ENCODE data around the gene AKR1B1. TPM values are rescaled to one million over a fixed set of nuclear protein-coding genes. Genes with fewer than 3 reads are reported as not detected.

AKR1B1 gene
- total RNA-seq, 2 donors from 2014 or later: 30.5 to 75.0 TPM

DNA sequence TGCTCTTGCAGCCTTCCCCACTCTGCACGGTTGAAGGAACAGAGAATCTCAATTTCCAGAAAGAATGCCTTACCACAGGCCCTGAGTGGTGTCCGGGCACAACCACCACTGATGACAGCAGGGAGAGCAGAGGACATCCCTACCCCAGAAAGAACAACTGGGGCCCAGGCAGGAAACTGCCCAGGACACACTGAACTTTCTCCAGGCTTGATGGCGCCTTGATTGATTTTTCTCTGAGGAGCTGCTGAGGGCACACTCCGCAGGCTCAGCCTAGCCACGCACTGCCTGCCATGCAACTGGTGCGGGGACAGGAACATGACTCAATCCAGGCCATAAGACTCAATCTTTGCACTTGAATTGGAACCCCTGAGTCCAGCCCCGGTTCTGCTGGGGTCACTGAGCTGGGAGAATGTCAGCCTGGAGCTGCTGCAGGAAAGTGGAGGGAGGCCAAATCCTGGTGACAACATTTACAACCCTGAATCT, 5.9 kb downstream of the AKR1B1 start:
- no peak overlapping the region for H3K27ac ChIP-seq
- H3K27me3 ChIP-seq (replicated peaks; ENCODE audit: insufficient read depth): no peaks in the 10 kb centered on the region
- intact Hi-C loops (cut with DNase I): no loop called here
- H3K4me1 ChIP-seq (replicated peaks): no peaks in the 10 kb centered on the region
- TF ChIP-seq POLR2A (IDR thresholded peaks at IDR 0.05) (no peak), POLR2AphosphoS5 (IDR thresholded peaks at IDR 0.05) (no peak), CTCF (IDR thresholded peaks at IDR 0.05) (no peak)
- H3K9me3 ChIP-seq: no peaks in the 10 kb centered on the region
- no peak overlapping the region for H3K4me3 ChIP-seq
- 81% methylated on average over 7 of the region's 7 CpGs for WGBS
- DNase-seq (ENCODE audit: low spot score): no peak
- peaks cover 2 to 3% of the 10 kb centered on the region in 2 donors for H3K36me3 ChIP-seq

GRCh38 chr7:134452419-134452838, 6.5 kb downstream of the AKR1B1 start:
- WGBS: 72% methylated on average over 5 of the region's 5 CpGs

GRCh38 chr7:134451656-134452055, 7.2 kb downstream of the AKR1B1 start:
- WGBS: 90% methylated on average over 11 of the region's 11 CpGs
- intact Hi-C loops (cut with DNase I): no loop called here
- Histone ChIP-seq H3K4me3 (no peak overlapping the region), H3K9me3 (no peaks in the 10 kb centered on the region), H3K27ac (no peak overlapping the region), H3K36me3 (peaks cover 6 to 12% of the 10 kb centered on the region in 2 donors), H3K27me3 (replicated peaks; ENCODE audit: insufficient read depth) (no peaks in the 10 kb centered on the region), H3K4me1 (replicated peaks) (no peaks in the 10 kb centered on the region)
- TF ChIP-seq CTCF (IDR thresholded peaks at IDR 0.05): no peak
- no peak for TF ChIP-seq POLR2AphosphoS5 (IDR thresholded peaks at IDR 0.05)
- no peak for TF ChIP-seq POLR2A (IDR thresholded peaks at IDR 0.05)
- no peak for DNase-seq (ENCODE audit: low spot score)

More at GRCh38 chr7:134452419-134452838, 6.5 kb downstream of the AKR1B1 start:
- no peak overlapping the region for H3K27ac ChIP-seq
- H3K4me3 ChIP-seq: no peak overlapping the region
- DNase-seq (ENCODE audit: low spot score): no peak
- H3K36me3 ChIP-seq: peaks cover 6 to 7% of the 10 kb centered on the region in 2 donors
- no peaks in the 10 kb centered on the region for H3K4me1 ChIP-seq (replicated peaks)
- TF ChIP-seq CTCF (IDR thresholded peaks at IDR 0.05): no peak
- intact Hi-C loops (cut with DNase I): no loop called here
- no peaks in the 10 kb centered on the region for H3K9me3 ChIP-seq
- no peaks in the 10 kb centered on the region for H3K27me3 ChIP-seq (replicated peaks; ENCODE audit: insufficient read depth)

DNA sequence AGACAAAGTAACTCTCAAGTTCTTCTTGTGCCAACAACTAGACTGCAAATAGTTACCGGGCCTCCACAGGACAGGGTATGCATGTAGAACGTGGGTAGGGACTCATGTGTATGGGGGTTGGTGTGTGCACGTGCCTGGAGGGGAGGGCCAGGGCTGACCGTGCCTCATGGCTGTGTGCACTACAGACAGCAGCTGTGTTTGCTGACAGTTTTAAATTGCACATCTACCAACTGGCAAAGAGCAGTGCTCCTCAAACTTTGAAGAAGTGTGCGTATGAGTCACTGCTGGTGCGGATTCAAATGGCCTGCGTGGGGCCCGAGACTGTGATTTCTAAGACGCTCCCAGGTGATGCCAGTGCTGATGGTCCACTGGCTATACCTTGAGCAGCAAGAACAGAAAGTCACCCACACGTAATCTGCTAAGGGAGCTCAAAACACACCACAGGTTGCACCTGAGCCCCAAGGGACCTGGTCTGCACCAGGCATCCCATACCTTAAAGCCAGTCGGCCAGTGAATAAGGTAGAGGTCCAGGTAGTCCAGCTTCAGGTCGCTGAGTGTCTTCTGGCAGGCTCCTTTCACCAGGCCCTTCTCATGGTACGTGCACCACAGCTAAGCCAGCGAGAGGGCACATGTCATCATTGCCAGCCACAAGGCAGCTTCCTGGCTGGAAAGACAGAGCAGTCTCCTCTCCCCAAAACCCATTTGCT, 8.5 kb downstream of the AKR1B1 start:
- H3K36me3 ChIP-seq: peaks cover 6 to 12% of the 10 kb centered on the region in 2 donors
- intact Hi-C loops (cut with DNase I): no loop called here
- DNase-seq (ENCODE audit: low spot score): no peak
- TF ChIP-seq CTCF (IDR thresholded peaks at IDR 0.05): no peak
- no peak for TF ChIP-seq POLR2AphosphoS5 (IDR thresholded peaks at IDR 0.05)
- no peak for TF ChIP-seq POLR2A (IDR thresholded peaks at IDR 0.05)
- 84% methylated on average over 14 of the region's 14 CpGs for WGBS
- no peaks in the 10 kb centered on the region for H3K9me3 ChIP-seq
- H3K4me3 ChIP-seq: no peak overlapping the region
- H3K27ac ChIP-seq: no peak overlapping the region
- no peaks in the 10 kb centered on the region for H3K4me1 ChIP-seq (replicated peaks)
- H3K27me3 ChIP-seq (replicated peaks; ENCODE audit: insufficient read depth): no peaks in the 10 kb centered on the region

DNA sequence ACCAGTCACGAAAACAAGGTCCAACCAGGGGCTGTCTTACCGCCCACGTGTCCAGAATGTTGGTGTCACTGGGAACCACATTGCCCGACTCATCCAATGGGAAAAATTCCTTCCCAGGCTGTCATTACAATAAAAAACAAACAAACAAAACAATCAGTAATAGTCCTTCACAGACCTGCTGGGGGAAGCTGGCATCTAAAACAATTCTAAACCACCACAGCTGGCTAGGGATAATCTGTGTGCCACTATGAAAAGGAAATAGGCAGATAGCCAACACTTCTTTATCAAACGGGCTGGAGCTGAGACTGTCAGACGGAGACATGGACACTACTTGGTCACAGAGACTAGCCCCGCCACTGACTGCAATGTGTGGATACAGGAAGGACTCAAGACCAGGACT, 9.2 kb downstream of the AKR1B1 start:
- WGBS: 78% methylated on average over 7 of the region's 7 CpGs
- Histone ChIP-seq H3K27ac (no peak overlapping the region), H3K27me3 (replicated peaks; ENCODE audit: insufficient read depth) (no peaks in the 10 kb centered on the region), H3K9me3 (no peaks in the 10 kb centered on the region), H3K4me3 (no peak overlapping the region), H3K4me1 (replicated peaks) (no peaks in the 10 kb centered on the region), H3K36me3 (peaks cover 6 to 12% of the 10 kb centered on the region in 2 donors)
- intact Hi-C loops (cut with DNase I): no loop called here
- DNase-seq (ENCODE audit: low spot score): no peak
- no peak for TF ChIP-seq POLR2A (IDR thresholded peaks at IDR 0.05)
- no peak for TF ChIP-seq CTCF (IDR thresholded peaks at IDR 0.05)
- TF ChIP-seq POLR2AphosphoS5 (IDR thresholded peaks at IDR 0.05): no peak

Measured in prostate gland (tissue), 2 donors.